Measurements from ENCODE around the gene RCAN2.

DNA sequence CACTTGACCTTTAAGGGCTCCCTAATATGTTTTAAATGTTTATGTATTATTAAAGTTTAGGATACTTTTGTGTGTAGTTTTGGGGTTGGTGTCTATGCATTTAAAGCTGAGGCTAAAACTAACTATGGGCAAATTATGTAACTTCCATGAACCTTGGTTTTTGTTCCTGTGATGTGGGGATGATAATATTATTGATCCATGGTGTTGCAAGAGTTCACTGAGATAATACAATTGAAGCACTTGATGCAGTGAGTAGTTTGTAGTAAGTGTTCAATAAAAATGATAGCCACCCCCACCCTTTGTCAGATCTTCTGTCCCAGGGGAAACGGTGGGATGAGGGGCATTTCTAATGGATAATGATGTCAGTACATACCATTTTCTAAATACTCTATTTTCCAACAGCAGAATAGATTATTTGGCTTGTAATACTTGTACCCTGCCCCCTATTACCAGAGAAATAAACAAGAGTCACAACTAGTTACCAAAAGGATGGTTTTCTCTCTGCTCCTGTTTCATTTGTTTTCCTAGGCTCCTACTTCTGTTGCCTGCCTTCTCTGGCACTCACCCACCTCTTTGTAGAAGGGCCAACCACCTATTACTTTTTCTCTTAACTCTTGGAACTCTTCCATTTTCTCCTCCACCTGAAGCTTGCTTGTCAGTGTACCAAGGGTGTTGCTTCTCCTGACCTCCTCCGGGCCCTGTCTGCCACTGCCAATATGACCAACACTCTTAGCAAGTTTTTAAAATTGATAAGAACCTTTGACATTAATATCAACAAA is 97.9 kb downstream of the RCAN2 start:
- TF ChIP-seq POLR2A (IDR thresholded peaks at IDR 0.05; ENCODE audit: low read depth, low read length) (no peak), POLR2AphosphoS5 (IDR thresholded peaks at IDR 0.05; ENCODE audit: low read depth, low read length) (no peak)

Measured in GM12892 (cell line).